ENCODE data around the gene NKPD1. TPM values are rescaled to one million over a fixed set of nuclear protein-coding genes. Genes with fewer than 3 reads are reported as not detected.

Gene NKPD1
- total RNA-seq, 1 donor from 2014 or later: 1.1 TPM

DNA sequence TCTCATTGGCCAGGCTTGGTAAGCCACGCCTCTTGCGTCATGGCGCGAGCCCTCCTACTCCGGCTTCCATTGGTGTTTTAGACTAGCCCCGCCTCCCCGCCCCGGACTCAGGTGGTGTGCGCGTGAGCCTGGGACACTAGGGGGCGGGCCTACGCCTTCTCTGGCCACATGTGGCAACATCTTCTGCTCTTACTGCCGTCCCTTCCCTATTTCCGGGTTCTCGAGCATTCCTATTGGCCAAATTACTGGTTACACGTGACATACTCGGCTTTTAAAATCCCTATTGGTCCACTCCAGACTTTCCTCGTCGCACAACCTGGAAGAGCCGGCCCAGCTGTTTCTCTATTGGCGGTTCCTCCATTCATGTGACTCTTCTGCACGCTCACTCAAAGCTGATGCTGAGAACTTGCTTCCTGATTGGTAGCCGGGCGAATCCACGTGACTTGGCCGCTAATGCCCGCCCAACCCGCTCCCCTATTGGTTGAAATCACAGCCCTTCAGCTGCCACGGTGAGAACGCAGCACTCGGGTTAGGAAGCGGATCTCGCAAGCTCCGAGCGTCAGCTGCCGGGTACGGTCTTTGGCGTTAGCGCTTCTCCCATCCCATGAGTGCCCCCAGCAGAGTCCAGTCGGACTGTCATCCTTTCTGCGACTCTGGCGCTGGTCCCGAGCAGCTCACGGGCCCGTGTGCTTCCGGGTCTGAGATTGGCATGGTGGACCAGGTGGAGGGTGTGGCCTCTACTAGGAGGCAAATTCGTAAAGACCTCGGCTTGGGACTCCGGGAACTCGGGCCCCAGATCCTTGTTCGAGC, 17.7 kb upstream of the NKPD1 start, which contains the start of gene BLOC1S3:
Gene BLOC1S3 (plus strand): TSS at position 523 of the 810 bp plus-strand sequence. CDS start 513 bp downstream, outside the sequence.
- Mint-ChIP-seq H3K36me3 (peaks cover 6% of the 10 kb centered on the region), H3K4me3 (peak within 1 kb of the TSS; percentile 91), H3K27me3 (ENCODE audit: low read depth) (no peaks in the 10 kb centered on the region), H3K9me3 (no peaks in the 10 kb centered on the region), H3K4me1 (peaks cover 19% of the 10 kb centered on the region), H3K27ac (peak within 1 kb of the TSS; percentile 97)
- TF ChIP-seq, protein P1, sequence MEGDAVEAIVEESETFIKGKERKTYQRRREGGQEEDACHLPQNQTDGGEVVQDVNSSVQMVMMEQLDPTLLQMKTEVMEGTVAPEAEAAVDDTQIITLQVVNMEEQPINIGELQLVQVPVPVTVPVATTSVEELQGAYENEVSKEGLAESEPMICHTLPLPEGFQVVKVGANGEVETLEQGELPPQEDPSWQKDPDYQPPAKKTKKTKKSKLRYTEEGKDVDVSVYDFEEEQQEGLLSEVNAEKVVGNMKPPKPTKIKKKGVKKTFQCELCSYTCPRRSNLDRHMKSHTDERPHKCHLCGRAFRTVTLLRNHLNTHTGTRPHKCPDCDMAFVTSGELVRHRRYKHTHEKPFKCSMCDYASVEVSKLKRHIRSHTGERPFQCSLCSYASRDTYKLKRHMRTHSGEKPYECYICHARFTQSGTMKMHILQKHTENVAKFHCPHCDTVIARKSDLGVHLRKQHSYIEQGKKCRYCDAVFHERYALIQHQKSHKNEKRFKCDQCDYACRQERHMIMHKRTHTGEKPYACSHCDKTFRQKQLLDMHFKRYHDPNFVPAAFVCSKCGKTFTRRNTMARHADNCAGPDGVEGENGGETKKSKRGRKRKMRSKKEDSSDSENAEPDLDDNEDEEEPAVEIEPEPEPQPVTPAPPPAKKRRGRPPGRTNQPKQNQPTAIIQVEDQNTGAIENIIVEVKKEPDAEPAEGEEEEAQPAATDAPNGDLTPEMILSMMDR (IDR thresholded peaks at IDR 0.05; ENCODE audit: unreplicated experiment): peak; percentile 60
- peak; percentile 99 for DNase-seq (ENCODE audit: low spot score in 2 of 2, unreplicated experiment in 2 of 2)

DNA sequence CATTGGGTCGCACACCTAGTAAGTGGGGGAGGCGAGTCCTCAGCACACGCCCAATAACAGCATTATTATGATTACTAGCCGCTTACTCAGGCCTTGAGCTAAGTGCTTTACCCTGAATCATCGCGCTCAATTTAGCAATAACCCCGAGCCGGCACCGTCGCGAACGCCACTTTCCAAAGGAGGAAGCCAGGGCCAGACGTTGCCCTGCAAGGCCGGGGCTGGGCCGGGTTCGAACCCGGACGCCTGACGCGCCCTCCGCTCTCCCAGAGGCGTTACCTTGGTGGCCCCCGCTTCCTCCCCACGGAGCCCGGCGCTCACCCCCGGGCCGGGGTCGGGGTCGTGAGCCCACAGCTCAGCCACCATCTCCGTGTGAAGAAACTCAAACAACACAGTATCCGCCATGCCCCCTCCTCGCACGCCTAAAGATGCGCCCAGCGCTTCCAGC, 17.1 kb upstream of the NKPD1 start, which contains the start of gene TRAPPC6A:
Gene TRAPPC6A (minus strand): TSS at position 421 of the 445 bp plus-strand sequence. CDS start 19 bp downstream, at position 402.
- Mint-ChIP-seq H3K4me1 (peaks cover 19% of the 10 kb centered on the region), H3K27ac (peak within 1 kb of the TSS; percentile 97), H3K36me3 (peaks cover 6% of the 10 kb centered on the region), H3K4me3 (peak within 1 kb of the TSS; percentile 91), H3K27me3 (ENCODE audit: low read depth) (no peaks in the 10 kb centered on the region), H3K9me3 (no peaks in the 10 kb centered on the region)
- TF ChIP-seq, protein P1 (IDR thresholded peaks at IDR 0.05; ENCODE audit: unreplicated experiment): no peak
- DNase-seq (ENCODE audit: low spot score in 2 of 2, unreplicated experiment in 2 of 2): no peak

DNA sequence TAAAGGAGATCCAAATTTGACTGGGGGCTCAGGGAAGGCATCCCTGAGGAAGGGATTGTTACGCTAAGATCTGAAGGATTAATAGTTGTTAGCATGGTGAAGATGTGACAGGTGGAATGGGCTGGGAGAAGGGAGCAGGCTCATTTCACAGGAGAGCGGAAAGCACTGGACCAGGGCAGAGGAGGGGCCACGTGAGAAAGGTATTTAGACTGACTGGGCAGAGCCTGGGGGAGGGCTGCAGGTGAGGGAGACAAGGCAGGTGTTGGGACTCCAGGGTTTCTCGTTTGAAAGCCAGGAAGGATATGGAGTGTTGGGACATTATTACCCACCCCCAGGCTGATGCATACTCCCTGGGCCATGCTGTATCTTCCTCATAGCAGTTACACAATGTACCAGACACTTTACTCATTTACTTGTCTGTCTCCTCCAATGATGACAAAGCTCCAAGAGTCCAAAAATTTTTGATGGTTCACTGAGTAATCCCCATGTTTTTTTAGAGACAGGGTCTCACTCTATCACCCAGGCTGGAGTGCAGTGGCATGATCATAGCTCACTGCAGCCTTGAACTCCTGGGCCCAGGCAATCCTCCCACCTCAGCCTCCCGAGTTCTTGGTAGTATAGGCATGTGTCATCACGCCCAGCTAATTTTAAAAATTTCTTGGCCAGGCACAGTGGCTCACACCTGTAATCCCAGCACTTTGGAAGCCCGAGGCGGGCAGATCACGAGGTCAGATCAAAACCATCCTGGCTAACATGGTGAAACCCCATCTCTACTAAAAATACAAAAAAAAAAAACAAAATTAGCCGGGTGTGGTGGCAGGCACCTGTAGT, 14.9 kb upstream of the NKPD1 start:
- Mint-ChIP-seq H3K4me3 (peak overlapping the region; percentile 51), H3K4me1 (peaks cover 11% of the 10 kb centered on the region), H3K27ac (no peak overlapping the region)

DNA sequence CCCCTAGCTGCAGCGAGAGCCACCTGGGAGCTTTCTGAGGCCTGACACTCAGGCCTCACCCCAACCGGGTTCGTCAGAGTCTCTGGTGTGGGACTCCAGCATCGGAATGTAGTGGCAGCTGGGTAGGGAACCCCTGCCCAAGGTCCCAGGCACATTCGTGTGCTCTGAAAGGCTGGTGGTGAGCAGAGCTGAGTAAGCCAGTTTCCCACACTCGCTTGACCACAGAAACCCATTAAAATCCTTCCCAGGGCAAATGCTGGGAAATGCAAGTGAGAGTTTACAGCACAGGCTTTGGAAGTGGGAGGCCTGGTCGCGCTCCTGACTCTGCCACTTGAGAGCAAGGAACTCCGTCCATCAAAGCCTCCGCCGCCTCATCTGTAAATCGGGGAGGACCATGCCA, 13.0 kb upstream of the NKPD1 start:
- DNase-seq (ENCODE audit: low spot score in 2 of 2, unreplicated experiment in 2 of 2): no peak
- H3K4me3 Mint-ChIP-seq: no peak overlapping the region
- TF ChIP-seq, protein P1 (IDR thresholded peaks at IDR 0.05; ENCODE audit: unreplicated experiment): no peak
- H3K27ac Mint-ChIP-seq: no peak overlapping the region
- H3K27me3 Mint-ChIP-seq (ENCODE audit: low read depth): no peaks in the 10 kb centered on the region
- no peaks in the 10 kb centered on the region for H3K9me3 Mint-ChIP-seq
- H3K4me1 Mint-ChIP-seq: peaks cover 6% of the 10 kb centered on the region
- H3K36me3 Mint-ChIP-seq: no peaks in the 10 kb centered on the region

More for the DNA sequence above, 14.9 kb upstream of the NKPD1 start:
- TF ChIP-seq, protein P1 (IDR thresholded peaks at IDR 0.05; ENCODE audit: unreplicated experiment): no peak
- no peak for DNase-seq (ENCODE audit: low spot score in 2 of 2, unreplicated experiment in 2 of 2)
- Mint-ChIP-seq H3K9me3 (no peaks in the 10 kb centered on the region), H3K36me3 (no peaks in the 10 kb centered on the region), H3K27me3 (ENCODE audit: low read depth) (no peaks in the 10 kb centered on the region)

DNA sequence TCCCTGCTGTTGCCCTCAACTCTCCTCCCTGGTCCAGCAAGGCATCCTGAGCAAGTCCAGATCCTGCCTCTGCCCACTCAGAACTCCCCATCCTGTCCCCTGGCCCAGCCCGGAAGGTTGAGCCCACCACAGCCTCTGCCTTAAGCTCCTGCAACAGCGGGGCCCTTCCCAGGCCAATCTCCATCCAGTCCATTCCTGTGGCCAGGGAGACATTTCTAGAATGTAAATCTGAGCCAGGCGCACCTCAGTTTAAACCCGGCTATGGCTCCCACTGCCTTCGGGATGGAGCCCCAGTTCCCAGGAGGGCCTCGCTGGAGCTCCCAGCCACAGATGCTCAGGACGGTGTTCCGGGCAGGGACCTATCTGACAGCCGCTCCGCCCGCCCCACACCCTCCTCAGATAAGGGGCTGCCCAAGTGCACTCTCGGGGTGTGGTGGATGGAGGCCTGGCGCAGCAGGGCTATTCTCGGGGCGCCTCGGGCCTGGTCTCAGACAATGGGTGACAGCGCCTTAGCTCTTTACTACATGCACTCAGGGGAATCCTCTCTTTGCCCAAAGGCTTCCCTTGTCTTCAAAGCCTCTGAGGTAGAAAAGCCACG, 11.9 kb upstream of the NKPD1 start:
- H3K27ac Mint-ChIP-seq: no peak overlapping the region
- TF ChIP-seq, protein P1 (IDR thresholded peaks at IDR 0.05; ENCODE audit: unreplicated experiment): no peak
- no peak overlapping the region for H3K4me3 Mint-ChIP-seq
- H3K27me3 Mint-ChIP-seq (ENCODE audit: low read depth): no peaks in the 10 kb centered on the region
- DNase-seq (ENCODE audit: low spot score in 2 of 2, unreplicated experiment in 2 of 2): no peak
- no peaks in the 10 kb centered on the region for H3K36me3 Mint-ChIP-seq
- peaks cover 4% of the 10 kb centered on the region for H3K4me1 Mint-ChIP-seq
- no peaks in the 10 kb centered on the region for H3K9me3 Mint-ChIP-seq

All from mesothelial cell of epicardium (in vitro differentiated cells).